ENCODE results near the gene HOXC9. TPM values are rescaled to one million over a fixed set of nuclear protein-coding genes. Genes with fewer than 3 reads are reported as not detected.

Gene HOXC9
- total RNA-seq (10 to 100 TPM in 2 of 4 donors, 1 to 10 TPM in 2; 6.4 to 14.6 (median 9.2) TPM), polyA plus RNA-seq (10 to 100 TPM in 2 of 3 donors, 1 to 10 TPM in 1; 8.8 to 31.1 (median 16.4) TPM)
- long read RNA-seq, donor 1, transcript HOXC9-201 (2 exons, 1,516 nt), result major isoform, 8 of 8 reads
- long read RNA-seq, donor 1, partial matches to known transcripts, result 0 of 8 reads
- long read RNA-seq, donor 1, other reads (novel, unspliced or antisense), result 0 of 8 reads
- long read RNA-seq, donor 2, transcript HOXC9-201 (2 exons, 1,516 nt), result major isoform, 22 of 23 reads
- long read RNA-seq, donor 2, partial matches to known transcripts, result 1 of 23 reads
- long read RNA-seq, donor 2, other reads (novel, unspliced or antisense), result 0 of 23 reads

GRCh38 chr12:54000116-54001114, at the start of gene HOXC9:
TSS of gene HOXC9 (plus strand) at chr12:54000161. CDS start at chr12:54000189, 28 bp downstream.
- 1% methylated on average over 56 to 87 of the region's 87 CpGs for WGBS, 3 donors
- intact Hi-C loops (cut with DNase I), result loop anchor here in 1 of 2 donors (5.0 kb wide), 1 partner anchor 277 kb away; no protein-coding TSS in a partner anchor
- DNase-seq (peak; percentile 51 to 73), ATAC-seq (peak; percentile 33 to 72 (median 50))
- peaks cover 19% of the 10 kb centered on the region for H3K4me1 ChIP-seq
- peak within 1 kb of the TSS; percentile 95 for H3K27ac ChIP-seq
- no peaks in the 10 kb centered on the region for H3K9me3 ChIP-seq
- H3K4me3 ChIP-seq, result peak within 1 kb of the TSS; percentile 78
- no peaks in the 10 kb centered on the region for H3K36me3 ChIP-seq (ENCODE audit: insufficient read depth in 1 of 2, low read depth in 1 of 2)
- no peaks in the 10 kb centered on the region for H3K27me3 ChIP-seq (ENCODE audit: insufficient read depth in 3 of 3, low read length in 2 of 3)
- TF ChIP-seq, protein P1, sequence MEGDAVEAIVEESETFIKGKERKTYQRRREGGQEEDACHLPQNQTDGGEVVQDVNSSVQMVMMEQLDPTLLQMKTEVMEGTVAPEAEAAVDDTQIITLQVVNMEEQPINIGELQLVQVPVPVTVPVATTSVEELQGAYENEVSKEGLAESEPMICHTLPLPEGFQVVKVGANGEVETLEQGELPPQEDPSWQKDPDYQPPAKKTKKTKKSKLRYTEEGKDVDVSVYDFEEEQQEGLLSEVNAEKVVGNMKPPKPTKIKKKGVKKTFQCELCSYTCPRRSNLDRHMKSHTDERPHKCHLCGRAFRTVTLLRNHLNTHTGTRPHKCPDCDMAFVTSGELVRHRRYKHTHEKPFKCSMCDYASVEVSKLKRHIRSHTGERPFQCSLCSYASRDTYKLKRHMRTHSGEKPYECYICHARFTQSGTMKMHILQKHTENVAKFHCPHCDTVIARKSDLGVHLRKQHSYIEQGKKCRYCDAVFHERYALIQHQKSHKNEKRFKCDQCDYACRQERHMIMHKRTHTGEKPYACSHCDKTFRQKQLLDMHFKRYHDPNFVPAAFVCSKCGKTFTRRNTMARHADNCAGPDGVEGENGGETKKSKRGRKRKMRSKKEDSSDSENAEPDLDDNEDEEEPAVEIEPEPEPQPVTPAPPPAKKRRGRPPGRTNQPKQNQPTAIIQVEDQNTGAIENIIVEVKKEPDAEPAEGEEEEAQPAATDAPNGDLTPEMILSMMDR (IDR thresholded peaks at IDR 0.05), result no peak

DNA sequence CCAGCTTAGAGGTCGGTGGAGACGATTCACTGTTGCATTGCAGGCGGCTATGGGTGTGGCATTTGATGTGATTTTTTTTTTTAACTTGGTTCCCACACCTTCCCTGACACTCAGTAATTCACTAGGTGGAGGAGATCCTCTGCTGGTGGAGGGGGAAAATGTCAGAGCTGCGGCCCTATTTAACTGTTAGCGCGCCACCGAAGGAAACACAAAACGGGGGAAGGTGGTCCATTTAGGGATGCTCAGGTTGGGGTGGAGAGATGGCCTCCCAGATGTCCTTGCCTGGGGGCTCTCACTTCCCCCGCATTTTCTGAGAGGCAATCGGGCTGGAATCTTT, 49.6 kb upstream of the HOXC9 start:
- DNase-seq (no peak), ATAC-seq (no peak)
- H3K4me1 ChIP-seq, result no peaks in the 10 kb centered on the region
- no peaks in the 10 kb centered on the region for H3K9me3 ChIP-seq
- peaks cover 0 to 96% (median 57%) of the 10 kb centered on the region in 3 donors for H3K27me3 ChIP-seq (ENCODE audit: insufficient read depth in 3 of 3, low read length in 2 of 3)
- no peak overlapping the region for H3K4me3 ChIP-seq
- no peak overlapping the region for H3K27ac ChIP-seq
- TF ChIP-seq, protein P1 (IDR thresholded peaks at IDR 0.05), result no peak
- no peaks in the 10 kb centered on the region for H3K36me3 ChIP-seq (ENCODE audit: insufficient read depth in 1 of 2, low read depth in 1 of 2)
- intact Hi-C loops (cut with DNase I), result loop anchor here in 1 of 2 donors (10.0 kb wide), 1 partner anchor 166 kb away; no protein-coding TSS in a partner anchor
- WGBS, 3 donors, result 15 to 24% (median 22%) methylated on average over 10 of the region's 10 CpGs

DNA sequence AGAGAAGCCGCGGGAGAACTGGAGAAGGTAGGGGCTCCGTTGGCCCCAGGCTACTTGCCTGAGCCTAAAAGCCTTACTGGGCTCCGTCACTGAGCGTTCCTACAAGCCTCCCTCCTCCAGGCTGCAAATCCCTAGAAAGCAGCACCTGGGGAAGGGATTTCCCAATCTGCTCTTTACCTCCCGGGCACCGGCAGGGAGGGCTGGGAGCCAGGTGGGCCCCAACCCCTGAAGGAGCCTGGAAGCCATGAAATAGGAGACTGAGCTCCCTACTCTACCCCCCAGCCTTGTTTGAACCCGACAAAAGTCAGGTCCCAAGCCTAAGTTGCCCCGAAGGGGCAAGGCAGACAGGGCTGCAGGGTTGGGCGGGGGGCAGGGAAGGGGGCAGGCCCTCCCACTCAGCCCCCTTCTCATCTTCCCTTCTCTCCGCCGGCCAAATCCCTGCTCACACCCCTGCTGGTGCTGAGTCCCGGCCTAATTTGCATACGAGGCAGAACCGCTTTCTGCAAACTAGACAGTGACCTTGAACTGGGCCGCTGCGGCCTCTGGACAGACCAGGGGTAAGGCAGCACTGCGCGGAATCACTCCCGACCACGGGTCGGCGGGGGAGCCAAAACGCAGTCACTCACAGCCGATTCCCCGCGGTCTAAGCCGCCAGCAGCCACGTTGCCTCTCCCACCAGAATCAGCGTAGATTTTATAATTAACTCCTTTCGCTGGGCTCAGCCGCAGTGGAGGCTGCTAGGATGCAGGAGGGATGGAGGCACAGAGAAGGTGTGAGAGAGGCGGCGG, 49.0 kb upstream of the HOXC9 start:
- TF ChIP-seq, protein P1 (IDR thresholded peaks at IDR 0.05), result no peak
- Histone ChIP-seq H3K27me3 (ENCODE audit: insufficient read depth in 3 of 3, low read length in 2 of 3) (peaks cover 0 to 96% (median 56%) of the 10 kb centered on the region in 3 donors), H3K27ac (no peak overlapping the region), H3K4me3 (no peak overlapping the region), H3K9me3 (no peaks in the 10 kb centered on the region), H3K36me3 (ENCODE audit: insufficient read depth in 1 of 2, low read depth in 1 of 2) (no peaks in the 10 kb centered on the region), H3K4me1 (no peaks in the 10 kb centered on the region)
- peak in 1 of 4 donors; percentile 35 for ATAC-seq
- 12 to 17% (median 16%) methylated on average over 34 of the region's 34 CpGs for WGBS, 3 donors
- peak in 1 of 2 donors; percentile 51 for DNase-seq
- intact Hi-C loops (cut with DNase I), result loop anchor here in 1 of 2 donors (10.0 kb wide), 1 partner anchor 166 kb away; no protein-coding TSS in a partner anchor

Measured in psoas muscle (tissue), 8 donors.